NCI-H748 (cell line): ENCODE measurements around the gene NDUFA1.
"Not testable (repeated sequence)": the region's sequence is repeated elsewhere in the genome, so short reads cannot be mapped to it uniquely, and the experiment has no call there.

Experiments
- DNase-seq: peaks from one replicate; lab custom pipeline; 2025; ENCODE audit not compliant: unreplicated experiment; lab: John Stamatoyannopoulos, UW

NDUFA1 gene

GRCh38 chrX:119900976-119901375 is 29.3 kb downstream of the NDUFA1 start:
- DNase-seq, result no peak

GRCh38 chrX:119916310-119916709 is 44.7 kb downstream of the NDUFA1 start:
- DNase-seq, result no peak

- DNase-seq, result no peak
Observed at GRCh38 chrX:119917877-119918276, 46.2 kb downstream of the NDUFA1 start.

GRCh38 chrX:119919835-119920585 is 48.4 kb downstream of the NDUFA1 start:
- no peak for DNase-seq

GRCh38 chrX:119922391-119922790 is 50.8 kb downstream of the NDUFA1 start:
- DNase-seq, result not testable (repeated sequence)
